Ovary (tissue), 3 donors: ENCODE data around the gene SFTA2.

Source experiments
- CTCF ChIP-seq, 3 donors: fragments of 450-650 bp in 2 of 3; fragments of 200-600 bp in 1 of 3; IDR thresholded peaks; one replicate each; pipeline versions ENCODE4 v1.5.1 to v1.8.0; 2016 to 2022; ENCODE audit warnings: antibody characterized with exemption in 3 of 3, mild to moderate bottlenecking in 1 of 3
- POLR2A ChIP-seq: fragments of 450-650 bp; IDR thresholded peaks from one replicate; pipeline ENCODE4 v1.6.1; 2017; ENCODE audit warnings: antibody characterized with exemption, mild to moderate bottlenecking, moderate library complexity
- donor health status: DM: no; HTN: no; CAD: no.

DNA sequence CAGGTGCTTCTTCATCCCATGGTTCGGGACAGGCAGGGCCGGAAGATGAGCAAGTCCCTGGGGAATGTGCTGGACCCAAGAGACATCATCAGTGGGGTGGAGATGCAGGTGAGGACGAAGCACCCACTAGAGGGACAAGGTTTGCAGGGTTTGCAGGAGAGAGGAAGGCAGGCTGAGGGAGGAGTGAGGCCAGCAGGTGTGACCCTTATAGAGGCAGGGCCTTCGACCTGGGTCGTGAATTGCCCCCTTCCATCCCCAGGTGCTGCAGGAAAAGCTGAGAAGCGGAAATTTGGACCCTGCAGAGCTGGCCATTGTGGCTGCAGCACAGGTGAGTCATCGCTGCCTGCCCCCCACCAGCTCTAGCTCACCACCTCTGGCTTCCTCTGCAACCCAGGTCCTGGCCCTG is 9.5 kb downstream of the SFTA2 start:
- TF ChIP-seq POLR2A = no peak
- no peak for TF ChIP-seq CTCF (IDR thresholded peaks at IDR 0.05)
